Measurements from ENCODE around the gene KCNIP1. TPM values are rescaled to one million over a fixed set of nuclear protein-coding genes. Genes with fewer than 3 reads are reported as not detected.

Gene KCNIP1
- polyA plus RNA-seq, 1 donor (not counting 4 experiments of a cell fraction or from before 2014, with no cell fraction given), result not detected

GRCh38 chr5:170576602-170577535 lies 73.0 kb downstream of the KCNIP1 start:
- Histone ChIP-seq H3K4me2 (ENCODE audit: control insufficient read depth, extremely low read depth, insufficient read depth, low read depth, low read length) (no peak overlapping the region), H3K27me3 (ENCODE audit: control insufficient read depth, extremely low read depth, insufficient read depth, low read length) (peaks cover 11% of the 10 kb centered on the region), H3K27ac (ENCODE audit: control insufficient read depth, insufficient read depth, low read length) (no peak overlapping the region), H2AFZ (ENCODE audit: control insufficient read depth, low read length) (no peak overlapping the region), H3K4me3 (ENCODE audit: control insufficient read depth in 2 of 3, extremely low read depth in 1 of 3, insufficient read depth in 2 of 3, low read depth in 1 of 3, low read length in 3 of 3) (no peak overlapping the region), H3K36me3 (ENCODE audit: control insufficient read depth in 2 of 2, extremely low read depth in 1 of 2, insufficient read depth in 2 of 2, low read length in 2 of 2) (no peaks in the 10 kb centered on the region), H3K9me3 (ENCODE audit: control insufficient read depth, low read depth, low read length) (no peaks in the 10 kb centered on the region), H3K9ac (ENCODE audit: control insufficient read depth, extremely low read depth, insufficient read depth, low read length) (no peak overlapping the region), H4K20me1 (ENCODE audit: control insufficient read depth, extremely low read depth, insufficient read depth, low read length) (no peaks in the 10 kb centered on the region), H3K4me1 (ENCODE audit: control insufficient read depth, extremely low read depth, insufficient read depth, low read length) (no peaks in the 10 kb centered on the region), H3K79me2 (ENCODE audit: control insufficient read depth, insufficient read depth, low read length) (no peaks in the 10 kb centered on the region), H3K9me1 (ENCODE audit: control insufficient read depth, extremely low read depth, insufficient read depth, low read length) (no peaks in the 10 kb centered on the region)
- FAIRE-seq (no peak), DNase-seq (ENCODE audit: low read depth, low spot score) (no peak)
- dilution Hi-C loops (cut with MboI; ENCODE audit: extremely low pct_ligation_motif_present, low sequenced_read_pairs), result no loop called here
- TF ChIP-seq CTCF (optimal IDR thresholded peaks at IDR 0.05 in 1 of 3, IDR thresholded peaks at IDR 0.05 in 1 of 3, conservative IDR thresholded peaks at IDR 0.05 in 1 of 3; ENCODE audit: extremely low read depth in 1 of 3, insufficient read depth in 2 of 3, low read length in 3 of 3) (no peak), EZH2 (IDR thresholded peaks at IDR 0.05; ENCODE audit: low read length) (no peak)

GRCh38 chr5:170579601-170580000 lies 75.8 kb downstream of the KCNIP1 start:
- H3K9me3 ChIP-seq (ENCODE audit: control insufficient read depth, low read depth, low read length), result no peaks in the 10 kb centered on the region
- H4K20me1 ChIP-seq (ENCODE audit: control insufficient read depth, extremely low read depth, insufficient read depth, low read length), result no peaks in the 10 kb centered on the region
- H3K9ac ChIP-seq (ENCODE audit: control insufficient read depth, extremely low read depth, insufficient read depth, low read length), result no peak overlapping the region
- no peaks in the 10 kb centered on the region for H3K79me2 ChIP-seq (ENCODE audit: control insufficient read depth, insufficient read depth, low read length)
- H3K36me3 ChIP-seq (ENCODE audit: control insufficient read depth in 2 of 2, extremely low read depth in 1 of 2, insufficient read depth in 2 of 2, low read length in 2 of 2), result no peaks in the 10 kb centered on the region
- H3K4me2 ChIP-seq (ENCODE audit: control insufficient read depth, extremely low read depth, insufficient read depth, low read depth, low read length), result no peak overlapping the region
- dilution Hi-C loops (cut with MboI; ENCODE audit: extremely low pct_ligation_motif_present, low sequenced_read_pairs), result no loop called here
- DNase-seq (ENCODE audit: low read depth, low spot score), result no peak
- H3K27ac ChIP-seq (ENCODE audit: control insufficient read depth, insufficient read depth, low read length), result no peak overlapping the region
- H3K9me1 ChIP-seq (ENCODE audit: control insufficient read depth, extremely low read depth, insufficient read depth, low read length), result no peaks in the 10 kb centered on the region
- peaks cover 2% of the 10 kb centered on the region for H3K27me3 ChIP-seq (ENCODE audit: control insufficient read depth, extremely low read depth, insufficient read depth, low read length)
- TF ChIP-seq CTCF (optimal IDR thresholded peaks at IDR 0.05 in 1 of 3, IDR thresholded peaks at IDR 0.05 in 1 of 3, conservative IDR thresholded peaks at IDR 0.05 in 1 of 3; ENCODE audit: extremely low read depth in 1 of 3, insufficient read depth in 2 of 3, low read length in 3 of 3), result no peak
- TF ChIP-seq EZH2 (IDR thresholded peaks at IDR 0.05; ENCODE audit: low read length), result no peak
- FAIRE-seq, result no peak
- no peaks in the 10 kb centered on the region for H3K4me1 ChIP-seq (ENCODE audit: control insufficient read depth, extremely low read depth, insufficient read depth, low read length)
- no peak overlapping the region for H2AFZ ChIP-seq (ENCODE audit: control insufficient read depth, low read length)
- H3K4me3 ChIP-seq (ENCODE audit: control insufficient read depth in 2 of 3, extremely low read depth in 1 of 3, insufficient read depth in 2 of 3, low read depth in 1 of 3, low read length in 3 of 3), result no peak overlapping the region

All from keratinocyte (primary cell).